ENCODE measurements around the gene PCSK5.

PCSK5 gene

GRCh38 chr9:76227156-76227555 is 336.7 kb downstream of the PCSK5 start:
- H3K36me3 Mint-ChIP-seq, result no peaks in the 10 kb centered on the region
- no peak for DNase-seq (ENCODE audit: low spot score in 2 of 2)

GRCh38 chr9:76231001-76231400 is 340.5 kb downstream of the PCSK5 start:
- ATAC-seq, result no peak
- no peak for DNase-seq (ENCODE audit: low spot score in 2 of 2)
- Mint-ChIP-seq H3K4me1 (no peaks in the 10 kb centered on the region), H3K27ac (no peak overlapping the region), H3K4me3 (no peak overlapping the region), H3K36me3 (no peaks in the 10 kb centered on the region), H3K9me3 (no peaks in the 10 kb centered on the region)

More at GRCh38 chr9:76227156-76227555, 336.7 kb downstream of the PCSK5 start:
- no peaks in the 10 kb centered on the region for H3K4me1 Mint-ChIP-seq
- no peak overlapping the region for H3K27ac Mint-ChIP-seq
- peak; percentile 26 for ATAC-seq
- no peak overlapping the region for H3K4me3 Mint-ChIP-seq
- H3K9me3 Mint-ChIP-seq, result no peaks in the 10 kb centered on the region

GRCh38 chr9:76232861-76233489 is 342.5 kb downstream of the PCSK5 start:
- H3K27ac Mint-ChIP-seq, result no peak overlapping the region
- no peaks in the 10 kb centered on the region for H3K4me1 Mint-ChIP-seq
- H3K9me3 Mint-ChIP-seq, result no peaks in the 10 kb centered on the region
- DNase-seq (ENCODE audit: low spot score in 2 of 2) (no peak), ATAC-seq (no peak)
- no peaks in the 10 kb centered on the region for H3K36me3 Mint-ChIP-seq
- H3K4me3 Mint-ChIP-seq, result no peak overlapping the region

- ATAC-seq (no peak), DNase-seq (ENCODE audit: low spot score in 2 of 2) (no peak)
- Mint-ChIP-seq H3K36me3 (no peaks in the 10 kb centered on the region), H3K27ac (no peak overlapping the region), H3K9me3 (no peaks in the 10 kb centered on the region), H3K4me3 (no peak overlapping the region), H3K4me1 (no peaks in the 10 kb centered on the region)
These were observed 350.1 kb downstream of the PCSK5 start for GRCh38 chr9:76240578-76240977.

- DNase-seq (ENCODE audit: low spot score in 2 of 2) (no peak), ATAC-seq (no peak)
- H3K9me3 Mint-ChIP-seq, result no peaks in the 10 kb centered on the region
- H3K4me3 Mint-ChIP-seq, result no peak overlapping the region
- H3K4me1 Mint-ChIP-seq, result no peaks in the 10 kb centered on the region
- H3K27ac Mint-ChIP-seq, result no peak overlapping the region
- no peaks in the 10 kb centered on the region for H3K36me3 Mint-ChIP-seq
These were observed 355.0 kb downstream of the PCSK5 start for GRCh38 chr9:76245518-76245917.

- DNase-seq (ENCODE audit: low spot score in 2 of 2) (no peak), ATAC-seq (no peak)
- Mint-ChIP-seq H3K4me3 (no peak overlapping the region), H3K9me3 (no peaks in the 10 kb centered on the region), H3K4me1 (no peaks in the 10 kb centered on the region), H3K27ac (no peak overlapping the region), H3K36me3 (no peaks in the 10 kb centered on the region)
These were observed 356.2 kb downstream of the PCSK5 start for GRCh38 chr9:76246680-76247079.

- ATAC-seq (no peak), DNase-seq (ENCODE audit: low spot score in 2 of 2) (no peak)
- Mint-ChIP-seq H3K36me3 (no peaks in the 10 kb centered on the region), H3K4me1 (no peaks in the 10 kb centered on the region), H3K27ac (no peak overlapping the region), H3K4me3 (no peak overlapping the region), H3K9me3 (no peaks in the 10 kb centered on the region)
These were observed 357.0 kb downstream of the PCSK5 start for GRCh38 chr9:76247426-76247825.

- Mint-ChIP-seq H3K27ac (no peak overlapping the region), H3K9me3 (no peaks in the 10 kb centered on the region), H3K4me3 (no peak overlapping the region), H3K36me3 (no peaks in the 10 kb centered on the region), H3K4me1 (no peaks in the 10 kb centered on the region)
- no peak for ATAC-seq
- no peak for DNase-seq (ENCODE audit: low spot score in 2 of 2)
These were observed 358.8 kb downstream of the PCSK5 start for GRCh38 chr9:76249309-76249708.

GRCh38 chr9:76255781-76256455 is 365.4 kb downstream of the PCSK5 start:
- no peak overlapping the region for H3K27ac Mint-ChIP-seq
- no peaks in the 10 kb centered on the region for H3K4me1 Mint-ChIP-seq

GRCh38 chr9:76257311-76257710 is 366.8 kb downstream of the PCSK5 start:
- H3K27ac Mint-ChIP-seq, result no peak overlapping the region
- H3K36me3 Mint-ChIP-seq, result no peaks in the 10 kb centered on the region
- no peak for ATAC-seq
- DNase-seq (ENCODE audit: low spot score in 2 of 2), result no peak
- H3K4me3 Mint-ChIP-seq, result no peak overlapping the region
- H3K4me1 Mint-ChIP-seq, result no peaks in the 10 kb centered on the region
- no peaks in the 10 kb centered on the region for H3K9me3 Mint-ChIP-seq

More at GRCh38 chr9:76255781-76256455, 365.4 kb downstream of the PCSK5 start:
- Mint-ChIP-seq H3K9me3 (no peaks in the 10 kb centered on the region), H3K4me3 (no peak overlapping the region), H3K36me3 (no peaks in the 10 kb centered on the region)
- ATAC-seq, result no peak
- DNase-seq (ENCODE audit: low spot score in 2 of 2), result no peak

- no peaks in the 10 kb centered on the region for H3K36me3 Mint-ChIP-seq
- ATAC-seq (no peak), DNase-seq (ENCODE audit: low spot score in 2 of 2) (no peak)
- H3K4me1 Mint-ChIP-seq, result no peaks in the 10 kb centered on the region
- no peak overlapping the region for H3K27ac Mint-ChIP-seq
- H3K9me3 Mint-ChIP-seq, result no peaks in the 10 kb centered on the region
- H3K4me3 Mint-ChIP-seq, result no peak overlapping the region
These were observed 376.3 kb downstream of the PCSK5 start for GRCh38 chr9:76266649-76267283.

GRCh38 chr9:76267284-76267652 is 376.8 kb downstream of the PCSK5 start:
- ATAC-seq, result no peak
- H3K4me1 Mint-ChIP-seq, result no peaks in the 10 kb centered on the region
- H3K4me3 Mint-ChIP-seq, result no peak overlapping the region
- H3K27ac Mint-ChIP-seq, result no peak overlapping the region
- H3K9me3 Mint-ChIP-seq, result no peaks in the 10 kb centered on the region
- no peaks in the 10 kb centered on the region for H3K36me3 Mint-ChIP-seq
- no peak for DNase-seq (ENCODE audit: low spot score in 2 of 2)

GRCh38 chr9:76269789-76270188 is 379.3 kb downstream of the PCSK5 start:
- DNase-seq (ENCODE audit: low spot score in 2 of 2), result no peak
- ATAC-seq, result no peak
- H3K9me3 Mint-ChIP-seq, result no peaks in the 10 kb centered on the region

GRCh38 chr9:76271755-76272154 is 381.3 kb downstream of the PCSK5 start:
- no peak overlapping the region for H3K27ac Mint-ChIP-seq
- H3K4me1 Mint-ChIP-seq, result no peaks in the 10 kb centered on the region
- no peak for ATAC-seq
- no peaks in the 10 kb centered on the region for H3K36me3 Mint-ChIP-seq
- no peaks in the 10 kb centered on the region for H3K9me3 Mint-ChIP-seq
- H3K4me3 Mint-ChIP-seq, result no peak overlapping the region
- DNase-seq (ENCODE audit: low spot score in 2 of 2), result no peak

More at GRCh38 chr9:76269789-76270188, 379.3 kb downstream of the PCSK5 start:
- H3K4me1 Mint-ChIP-seq, result no peaks in the 10 kb centered on the region
- H3K4me3 Mint-ChIP-seq, result no peak overlapping the region
- no peaks in the 10 kb centered on the region for H3K36me3 Mint-ChIP-seq
- H3K27ac Mint-ChIP-seq, result no peak overlapping the region

GRCh38 chr9:76289042-76289441 is 398.6 kb downstream of the PCSK5 start:
- Mint-ChIP-seq H3K4me1 (no peaks in the 10 kb centered on the region), H3K4me3 (no peak overlapping the region), H3K9me3 (no peaks in the 10 kb centered on the region), H3K36me3 (no peaks in the 10 kb centered on the region), H3K27ac (no peak overlapping the region)
- DNase-seq (ENCODE audit: low spot score in 2 of 2) (no peak), ATAC-seq (no peak)

GRCh38 chr9:76289703-76290102 is 399.2 kb downstream of the PCSK5 start:
- no peaks in the 10 kb centered on the region for H3K9me3 Mint-ChIP-seq
- DNase-seq (ENCODE audit: low spot score in 2 of 2), result no peak

More at GRCh38 chr9:76289703-76290102, 399.2 kb downstream of the PCSK5 start:
- Mint-ChIP-seq H3K36me3 (no peaks in the 10 kb centered on the region), H3K27ac (no peak overlapping the region), H3K4me3 (no peak overlapping the region), H3K4me1 (no peaks in the 10 kb centered on the region)
- no peak for ATAC-seq
